Body of pancreas (tissue), 4 donors: ENCODE measurements around the gene FOXA1. TPM values are rescaled to one million over a fixed set of nuclear protein-coding genes. Genes with fewer than 3 reads are reported as not detected.

ENCODE experiments used
- ATAC-seq: fragments of 150-250 bp; one replicate; pipeline ENCODE4 v1.9.1; 2016
- DNase-seq, 4 donors: peaks; one replicate each; pipeline ENCODE4 v3.0.0-alpha.2; 2019
- H3K27ac ChIP-seq, 4 donors: fragments of 200-600 bp; sonication (generic); 1 replicate in 3 of 4; 2 replicates in 1 of 4; pipeline versions ENCODE4 v1.5.1 to v1.6.1; 2016 to 2019; ENCODE audit warnings: mild to moderate bottlenecking in 1 of 4, mixed read lengths in 1 of 4, moderate library complexity in 1 of 4
- H3K27me3 ChIP-seq, 2 donors: fragments of 200-600 bp; sonication (generic); one replicate each; pipeline ENCODE4 v1.6.0; 2016; ENCODE audit warnings: mild to moderate bottlenecking in 1 of 2
- H3K36me3 ChIP-seq, 2 donors: fragments of 200-600 bp; sonication (generic); replicated peaks in 1 of 2; 2 replicates each; pipeline ENCODE4 v1.5.1; 2016; ENCODE audit warnings: low read depth in 2 of 2; ENCODE audit not compliant: insufficient read depth in 1 of 2
- H3K4me1 ChIP-seq: fragments of 200-600 bp; sonication (generic); one replicate; pipeline ENCODE4 v1.6.0; 2016
- H3K4me3 ChIP-seq, 2 donors: fragments of 200-600 bp; sonication (generic); 1 replicate in 1 of 2; 2 replicates in 1 of 2; pipeline ENCODE4 v1.5.1; 2016 to 2019
- H3K9me3 ChIP-seq, 3 donors: fragments of 200-600 bp; sonication (generic); 1 replicate in 2 of 3; 2 replicates in 1 of 3; pipeline ENCODE4 v1.5.1; 2016
- CTCF ChIP-seq, 7 experiments: fragments of 450-650 bp in 4 of 7; fragments of 200-600 bp in 3 of 7; sonication (generic) in 3 of 7; IDR thresholded peaks; one replicate each; pipeline ENCODE4 v1.5.1; 2016 to 2019; ENCODE audit warnings: antibody characterized with exemption in 7 of 7
- POLR2A ChIP-seq, 3 donors: fragments of 450-650 bp; IDR thresholded peaks; one replicate each; pipeline ENCODE4 v1.6.1; 2016; ENCODE audit warnings: antibody characterized with exemption in 3 of 3, mild to moderate bottlenecking in 2 of 3
- WGBS, 2 donors: methylation state at CpG; one replicate each; pipeline ENCODE4 v1.1.5; 2017; 5-methylcytosine and 5-hydroxymethylcytosine counted together
- intact Hi-C: fragments of 100-400 bp; cut with DNase I; formaldehyde crosslinking; loops from one replicate; pipeline ENCODE4 v1.15.1; 2023
- total RNA-seq, 2 donors: library from RNA; depleted of rRNA; stranded (reverse); fragments of >200 nt; gene quantifications; one replicate each; pipeline ENCODE4 v1.1.0, GENCODE V29; 2016

FOXA1 gene
- total RNA-seq, 2 donors from 2014 or later, result 0.26 to 0.33 TPM

GRCh38 chr14:37569729-37570128 is 25.3 kb downstream of the FOXA1 start:
- H3K4me1 ChIP-seq, result peaks cover 12% of the 10 kb centered on the region
- H3K36me3 ChIP-seq, result no peaks in the 10 kb centered on the region
- 89 to 91% methylated on average over 7 of the region's 7 CpGs for WGBS, 2 donors
- no peak overlapping the region for H3K27ac ChIP-seq
- intact Hi-C loops, result no loop called here
- DNase-seq (no peak), ATAC-seq (no peak)
- H3K4me3 ChIP-seq, result no peak overlapping the region
- no peaks in the 10 kb centered on the region for H3K9me3 ChIP-seq
- no peak for TF ChIP-seq POLR2A (IDR thresholded peaks at IDR 0.05)
- no peak for TF ChIP-seq CTCF (IDR thresholded peaks at IDR 0.05)
- no peaks in the 10 kb centered on the region for H3K27me3 ChIP-seq

- H3K27me3 ChIP-seq, result no peaks in the 10 kb centered on the region
- H3K9me3 ChIP-seq, result no peaks in the 10 kb centered on the region
- intact Hi-C loops, result no loop called here
- no peak for TF ChIP-seq CTCF (IDR thresholded peaks at IDR 0.05)
- no peak for TF ChIP-seq POLR2A (IDR thresholded peaks at IDR 0.05)
- no peaks in the 10 kb centered on the region for H3K36me3 ChIP-seq
- peak overlapping the region in 2 of 4 donors; percentile 10 to 17 for H3K27ac ChIP-seq
- DNase-seq (no peak), ATAC-seq (peak; percentile 65)
- WGBS, 2 donors, result 11 to 19% methylated on average over 3 of the region's 3 CpGs
- H3K4me1 ChIP-seq, result peaks cover 12% of the 10 kb centered on the region
- no peak overlapping the region for H3K4me3 ChIP-seq
Observed at GRCh38 chr14:37566811-37567371, 28.2 kb downstream of the FOXA1 start.

- WGBS, 2 donors, result 81 to 96% methylated on average over 1 of the region's 1 CpG
- Histone ChIP-seq H3K27me3 (no peaks in the 10 kb centered on the region), H3K27ac (no peak overlapping the region), H3K9me3 (no peaks in the 10 kb centered on the region), H3K4me1 (peaks cover 12% of the 10 kb centered on the region), H3K36me3 (no peaks in the 10 kb centered on the region), H3K4me3 (no peak overlapping the region)
- intact Hi-C loops, result no loop called here
- TF ChIP-seq POLR2A (IDR thresholded peaks at IDR 0.05) (no peak), CTCF (IDR thresholded peaks at IDR 0.05) (peak in 2 of 7 experiments; percentile 8 to 18)
- DNase-seq (no peak), ATAC-seq (no peak)
Observed at GRCh38 chr14:37565550-37565949, 29.5 kb downstream of the FOXA1 start.

GRCh38 chr14:37563189-37563588 is 31.9 kb downstream of the FOXA1 start:
- Histone ChIP-seq H3K27ac (no peak overlapping the region), H3K36me3 (no peaks in the 10 kb centered on the region), H3K4me3 (no peak overlapping the region), H3K4me1 (peaks cover 12% of the 10 kb centered on the region), H3K27me3 (no peaks in the 10 kb centered on the region), H3K9me3 (no peaks in the 10 kb centered on the region)
- DNase-seq (no peak), ATAC-seq (no peak)
- no peak for TF ChIP-seq POLR2A (IDR thresholded peaks at IDR 0.05)
- TF ChIP-seq CTCF (IDR thresholded peaks at IDR 0.05), result no peak
- WGBS, 2 donors, result 79 to 81% methylated on average over 2 of the region's 2 CpGs
- intact Hi-C loops, result no loop called here

GRCh38 chr14:37559386-37559785 is 35.7 kb downstream of the FOXA1 start:
- Histone ChIP-seq H3K27ac (no peak overlapping the region), H3K4me3 (no peak overlapping the region), H3K9me3 (no peaks in the 10 kb centered on the region), H3K4me1 (no peaks in the 10 kb centered on the region), H3K36me3 (no peaks in the 10 kb centered on the region), H3K27me3 (no peaks in the 10 kb centered on the region)
- intact Hi-C loops, result no loop called here
- TF ChIP-seq CTCF (IDR thresholded peaks at IDR 0.05) (no peak), POLR2A (IDR thresholded peaks at IDR 0.05) (no peak)
- no peak for DNase-seq
- ATAC-seq, result no peak
- WGBS, 2 donors, result 80 to 84% methylated on average over 6 of the region's 6 CpGs
